Keratinocyte (primary cell): ENCODE measurements around the gene FBXW7. TPM values are rescaled to one million over a fixed set of nuclear protein-coding genes. Genes with fewer than 3 reads are reported as not detected.

Experiments used
- DNase-seq: peaks from one replicate; pipeline ENCODE4 v3.0.0-alpha.2; 2011; ENCODE audit warnings: low read depth, missing footprints, low spot score
- FAIRE-seq: peaks from 2 replicates; lab custom pipeline; 2011; peaks lifted over from hg19 to GRCh38; lab: Jason Lieb, UNC
- H2AFZ ChIP-seq: 2 replicates; pipeline ENCODE4 v1.6.0; 2012; ENCODE audit warnings: low read length, control low read depth, inconsistent platforms; ENCODE audit not compliant: control insufficient read depth
- H3K27ac ChIP-seq: 2 replicates; pipeline ENCODE4 v1.5.1; 2011; ENCODE audit warnings: low read length; ENCODE audit not compliant: control insufficient read depth, insufficient read depth
- H3K27me3 ChIP-seq: 3 replicates; pipeline ENCODE4 v1.6.0; 2011; ENCODE audit warnings: low read length; ENCODE audit not compliant: control insufficient read depth, insufficient read depth; ENCODE audit errors: extremely low read depth
- H3K36me3 ChIP-seq, 2 experiments: 2 replicates in 1 of 2; 3 replicates in 1 of 2; pipeline ENCODE4 v1.5.1; 2011; ENCODE audit warnings: low read length in 2 of 2, mild to moderate bottlenecking in 1 of 2; ENCODE audit not compliant: control insufficient read depth in 2 of 2, insufficient read depth in 2 of 2; ENCODE audit errors: extremely low read depth in 1 of 2
- H3K4me1 ChIP-seq: 3 replicates; pipeline ENCODE4 v1.5.1; 2011; ENCODE audit warnings: low read length; ENCODE audit not compliant: control insufficient read depth, insufficient read depth; ENCODE audit errors: extremely low read depth
- H3K4me2 ChIP-seq: 3 replicates; pipeline ENCODE4 v1.6.0; 2011; ENCODE audit warnings: low read depth, low read length; ENCODE audit not compliant: control insufficient read depth, insufficient read depth; ENCODE audit errors: extremely low read depth
- H3K4me3 ChIP-seq, 3 experiments: fragments of 200-600 bp in 1 of 3; sonication (generic) in 1 of 3; 2 replicates in 2 of 3; 3 replicates in 1 of 3; pipeline ENCODE4 v1.5.1; 2011 to 2016; ENCODE audit warnings: low read length in 3 of 3, mild to moderate bottlenecking in 3 of 3, control low read depth in 2 of 3, inconsistent platforms in 1 of 3, low read depth in 1 of 3, mixed read lengths in 1 of 3, mixed run types in 1 of 3, moderate library complexity in 1 of 3; ENCODE audit not compliant: control insufficient read depth in 2 of 3, insufficient read depth in 2 of 3; ENCODE audit errors: extremely low read depth in 1 of 3
- H3K79me2 ChIP-seq: 2 replicates; pipeline ENCODE4 v1.6.0; 2012; ENCODE audit warnings: low read length; ENCODE audit not compliant: control insufficient read depth, insufficient read depth
- H3K9ac ChIP-seq: 3 replicates; pipeline ENCODE4 v1.6.0; 2011; ENCODE audit warnings: low read length; ENCODE audit not compliant: control insufficient read depth, insufficient read depth; ENCODE audit errors: extremely low read depth
- H3K9me1 ChIP-seq: 3 replicates; pipeline ENCODE4 v1.6.0; 2011; ENCODE audit warnings: low read length; ENCODE audit not compliant: control insufficient read depth, insufficient read depth; ENCODE audit errors: extremely low read depth
- H3K9me3 ChIP-seq: 2 replicates; pipeline ENCODE4 v1.5.1; 2012; ENCODE audit warnings: low read depth, low read length; ENCODE audit not compliant: control insufficient read depth
- H4K20me1 ChIP-seq: 3 replicates; pipeline ENCODE4 v1.6.0; 2011; ENCODE audit warnings: low read length; ENCODE audit not compliant: control insufficient read depth, insufficient read depth; ENCODE audit errors: extremely low read depth
- CTCF ChIP-seq, 3 experiments: IDR thresholded peaks in 1 of 3; conservative IDR thresholded peaks in 1 of 3; optimal IDR thresholded peaks in 1 of 3; 2 replicates in 2 of 3; 3 replicates in 1 of 3; pipeline versions ENCODE3 to v1.5.1; 2011; ENCODE audit warnings: low read length in 3 of 3, mild to moderate bottlenecking in 3 of 3, moderate library complexity in 2 of 3, control low read depth in 1 of 3, inconsistent platforms in 1 of 3; ENCODE audit not compliant: insufficient read depth in 2 of 3; ENCODE audit errors: extremely low read depth in 1 of 3
- EZH2 ChIP-seq: IDR thresholded peaks from one replicate; pipeline ENCODE4 v1.6.1; 2012; ENCODE audit warnings: inconsistent platforms, mild to moderate bottlenecking, low read length, moderate library complexity
- dilution Hi-C: fragments of 300-500 bp; cut with MboI; formaldehyde crosslinking; loops from one replicate; pipeline ENCODE4 v1.7.0; 2020; ENCODE audit warnings: low sequenced_read_pairs; ENCODE audit not compliant: extremely low pct_ligation_motif_present
- polyA plus RNA-seq, 5 experiments: library from polyadenylated mRNA; depleted of rRNA in 3 of 5; stranded (reverse) in 3 of 5; stranded (forward) in 1 of 5; unstranded in 1 of 5; fragments of >200 nt; gene quantifications; 1 replicate in 1 of 5; 2 replicates in 3 of 5; 3 replicates in 1 of 5; pipeline versions ENCODE4 v1.2.1 to v1.2.3, GENCODE V29; 2011 to 2012; ENCODE audit warnings: missing spikeins in 2 of 5, low read depth in 1 of 5, low replicate concordance in 1 of 5

The FBXW7 gene
- polyA plus RNA-seq, 1 donor (not counting 4 experiments of a cell fraction or from before 2014, with no cell fraction given): 39.6 TPM

- Histone ChIP-seq H3K9me3 (no peaks in the 10 kb centered on the region), H3K79me2 (no peaks in the 10 kb centered on the region), H3K9ac (no peak overlapping the region), H3K9me1 (no peaks in the 10 kb centered on the region), H3K27me3 (no peaks in the 10 kb centered on the region), H4K20me1 (no peaks in the 10 kb centered on the region), H3K4me2 (no peak overlapping the region), H3K36me3 (no peaks in the 10 kb centered on the region), H3K4me1 (no peaks in the 10 kb centered on the region), H3K4me3 (no peak overlapping the region), H2AFZ (no peak overlapping the region), H3K27ac (no peak overlapping the region)
- dilution Hi-C loops: no loop called here
- FAIRE-seq: no peak
- no peak for DNase-seq
- TF ChIP-seq CTCF (optimal IDR thresholded peaks at IDR 0.05 in 1 of 3, IDR thresholded peaks at IDR 0.05 in 1 of 3, conservative IDR thresholded peaks at IDR 0.05 in 1 of 3; ENCODE audit: extremely low read depth in 1 of 3, insufficient read depth in 2 of 3, low read length in 3 of 3): no peak
- no peak for TF ChIP-seq EZH2
These were observed 241.6 kb downstream of the FBXW7 start for GRCh38 chr4:152294331-152294730.

- Histone ChIP-seq H3K79me2 (no peaks in the 10 kb centered on the region), H4K20me1 (no peaks in the 10 kb centered on the region), H3K27ac (no peak overlapping the region), H3K27me3 (no peaks in the 10 kb centered on the region), H3K9me3 (no peaks in the 10 kb centered on the region), H3K4me3 (no peak overlapping the region), H2AFZ (no peak overlapping the region), H3K9ac (no peak overlapping the region), H3K4me2 (no peak overlapping the region), H3K4me1 (no peaks in the 10 kb centered on the region), H3K36me3 (no peaks in the 10 kb centered on the region), H3K9me1 (no peaks in the 10 kb centered on the region)
- TF ChIP-seq CTCF (optimal IDR thresholded peaks at IDR 0.05 in 1 of 3, IDR thresholded peaks at IDR 0.05 in 1 of 3, conservative IDR thresholded peaks at IDR 0.05 in 1 of 3; ENCODE audit: extremely low read depth in 1 of 3, insufficient read depth in 2 of 3, low read length in 3 of 3) (no peak), EZH2 (no peak)
- DNase-seq (no peak), FAIRE-seq (peak; percentile 36)
- dilution Hi-C loops: no loop called here
These were observed 242.4 kb downstream of the FBXW7 start for GRCh38 chr4:152293527-152293926.
